ENCODE results near the gene PHC1.

PHC1 gene

DNA sequence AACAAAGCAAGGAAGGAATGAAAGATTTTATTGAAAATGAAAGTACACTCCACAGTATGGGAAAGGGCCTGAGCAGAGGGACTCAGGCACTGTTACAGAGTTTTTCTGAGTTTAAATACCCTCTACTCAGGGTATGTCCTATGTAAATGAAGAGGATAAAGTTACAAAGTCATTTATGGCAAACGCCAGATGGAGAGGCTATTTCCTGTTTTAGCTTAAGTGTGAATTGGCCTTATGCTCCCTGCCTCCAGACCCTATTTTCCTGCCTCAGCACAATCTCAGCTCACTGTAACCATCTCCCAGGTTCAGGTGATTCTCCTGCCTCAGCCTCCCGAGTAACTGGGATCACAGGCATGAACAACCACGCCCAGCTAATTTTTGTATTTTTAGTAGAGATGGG, 6.8 kb upstream of the PHC1 start:
- CTCF ChIA-PET, result interaction anchor here (0.5 to 0.6 kb wide), 2 partner anchors 63 to 232 kb away, joined by 3 to 8 read pairs; no protein-coding TSS in a partner anchor
- POLR2A ChIA-PET (ENCODE audit: low non-redundant PET), result no interaction called here
- no peak for DNase-seq (ENCODE audit: low spot score)
- H3K27ac ChIP-seq, result no peak overlapping the region
- TF ChIP-seq, protein P1, sequence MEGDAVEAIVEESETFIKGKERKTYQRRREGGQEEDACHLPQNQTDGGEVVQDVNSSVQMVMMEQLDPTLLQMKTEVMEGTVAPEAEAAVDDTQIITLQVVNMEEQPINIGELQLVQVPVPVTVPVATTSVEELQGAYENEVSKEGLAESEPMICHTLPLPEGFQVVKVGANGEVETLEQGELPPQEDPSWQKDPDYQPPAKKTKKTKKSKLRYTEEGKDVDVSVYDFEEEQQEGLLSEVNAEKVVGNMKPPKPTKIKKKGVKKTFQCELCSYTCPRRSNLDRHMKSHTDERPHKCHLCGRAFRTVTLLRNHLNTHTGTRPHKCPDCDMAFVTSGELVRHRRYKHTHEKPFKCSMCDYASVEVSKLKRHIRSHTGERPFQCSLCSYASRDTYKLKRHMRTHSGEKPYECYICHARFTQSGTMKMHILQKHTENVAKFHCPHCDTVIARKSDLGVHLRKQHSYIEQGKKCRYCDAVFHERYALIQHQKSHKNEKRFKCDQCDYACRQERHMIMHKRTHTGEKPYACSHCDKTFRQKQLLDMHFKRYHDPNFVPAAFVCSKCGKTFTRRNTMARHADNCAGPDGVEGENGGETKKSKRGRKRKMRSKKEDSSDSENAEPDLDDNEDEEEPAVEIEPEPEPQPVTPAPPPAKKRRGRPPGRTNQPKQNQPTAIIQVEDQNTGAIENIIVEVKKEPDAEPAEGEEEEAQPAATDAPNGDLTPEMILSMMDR (conservative IDR thresholded peaks at IDR 0.05; ENCODE audit: low read depth), result no peak

DNA sequence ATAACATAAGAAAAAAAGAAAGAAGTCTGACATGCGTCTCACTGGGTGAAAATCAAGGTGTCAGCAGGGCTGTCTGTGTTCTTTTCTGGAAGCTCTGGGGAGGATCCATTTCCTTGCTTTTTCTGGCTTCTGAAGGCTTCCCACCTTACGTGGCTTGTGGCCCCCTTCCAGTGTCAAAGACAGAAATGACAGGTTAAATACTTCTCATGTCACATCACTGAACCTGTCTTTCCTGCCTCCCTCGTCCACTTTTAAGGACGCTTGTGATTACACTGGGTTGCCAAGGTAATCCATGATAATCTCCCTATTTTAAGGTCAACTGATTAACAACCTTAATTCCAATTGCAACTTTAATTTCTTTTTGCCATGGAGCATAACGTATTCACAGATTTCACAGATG, 4.6 kb upstream of the PHC1 start:
- no peak for DNase-seq (ENCODE audit: low spot score)
- TF ChIP-seq, protein P1 (conservative IDR thresholded peaks at IDR 0.05; ENCODE audit: low read depth), result no peak
- CTCF ChIA-PET, result interaction anchor here (0.5 to 1.0 kb wide), 3 partner anchors 19 to 365 kb away, joined by 3 to 5 read pairs (median 3); no protein-coding TSS in a partner anchor
- H3K27ac ChIP-seq, result no peak overlapping the region
- POLR2A ChIA-PET (ENCODE audit: low non-redundant PET), result no interaction called here

GRCh38 chr12:8911606-8912268, 2.6 kb upstream of the PHC1 start:
- no peak for DNase-seq (ENCODE audit: low spot score)
- H3K27ac ChIP-seq, result no peak overlapping the region
- TF ChIP-seq, protein P1 (conservative IDR thresholded peaks at IDR 0.05; ENCODE audit: low read depth), result no peak
- ChIA-PET CTCF (interaction anchor here (0.7 to 1.7 kb wide), 3 partner anchors 13 to 89 kb away, joined by 3 to 6 read pairs (median 4); partner anchors contain the start of gene A2ML1), POLR2A (ENCODE audit: low non-redundant PET) (no interaction called here)

DNA sequence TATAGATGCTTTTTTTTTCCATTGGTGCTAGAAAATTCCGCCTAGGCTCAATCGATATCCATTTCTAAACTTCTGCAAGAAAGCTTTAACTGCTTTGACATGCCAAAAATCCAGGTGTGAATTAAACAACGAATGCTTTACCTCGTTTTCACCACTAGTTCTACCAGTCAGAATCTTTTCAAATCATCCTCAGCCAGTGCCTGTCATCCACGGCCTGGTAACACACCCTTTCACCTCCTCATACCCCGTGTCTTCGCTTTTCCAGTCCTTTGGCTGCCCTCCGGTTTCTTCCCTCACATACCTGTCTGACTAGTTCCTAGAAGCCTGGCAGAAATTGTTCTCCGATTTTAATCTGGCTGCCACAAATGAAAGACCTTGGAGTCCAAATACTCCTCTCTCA, 1.4 kb upstream of the PHC1 start:
- ChIA-PET CTCF (interaction anchor here (1.0 to 1.7 kb wide), 3 partner anchors 12 to 90 kb away, joined by 3 to 6 read pairs (median 4); partner anchors contain the start of gene A2ML1), POLR2A (ENCODE audit: low non-redundant PET) (no interaction called here)
- peak; percentile 50 for DNase-seq (ENCODE audit: low spot score)
- H3K27ac ChIP-seq, result no peak overlapping the region
- TF ChIP-seq, protein P1 (conservative IDR thresholded peaks at IDR 0.05; ENCODE audit: low read depth), result no peak

- TF ChIP-seq, protein P1 (conservative IDR thresholded peaks at IDR 0.05; ENCODE audit: low read depth), result no peak
- ChIA-PET CTCF (interaction anchor here (0.7 to 1.7 kb wide), 3 partner anchors 13 to 136 kb away, joined by 3 to 6 read pairs (median 3); no protein-coding TSS in a partner anchor), POLR2A (ENCODE audit: low non-redundant PET) (no interaction called here)
- peak overlapping the region; percentile 90 for H3K27ac ChIP-seq
- no peak for DNase-seq (ENCODE audit: low spot score)
These were observed 642 bp upstream of the PHC1 start for GRCh38 chr12:8913702-8914032.

- peak; percentile 78 for DNase-seq (ENCODE audit: low spot score)
- H3K27ac ChIP-seq, result peak overlapping the region; percentile 90
- CTCF ChIA-PET, result interaction anchor here (0.6 kb wide), 2 partner anchors 8 to 370 kb away, joined by 3 read pairs; no protein-coding TSS in a partner anchor
- POLR2A ChIA-PET (ENCODE audit: low non-redundant PET), result no interaction called here
- TF ChIP-seq, protein P1 (conservative IDR thresholded peaks at IDR 0.05; ENCODE audit: low read depth), result no peak
These were observed 612 bp downstream of the PHC1 start for GRCh38 chr12:8914716-8915526.

Data from RWPE1 (cell line).